Activated CD8-positive, alpha-beta memory T cell treated with anti-CD3 and anti-CD28 coated beads, Interleukin-2, amount 50 U/mL, for 1 hour (primary cell): Measurements from ENCODE around the gene ADISSP.

Source experiments
- DNase-seq: peaks from one replicate; pipeline ENCODE4 v3.0.0-alpha.2; 2020; ENCODE audit errors: extremely low read depth

The ADISSP gene

GRCh38 chr20:3716195-3716834 is 51.2 kb downstream of the ADISSP start:
- DNase-seq, result no peak

- DNase-seq, result no peak
These were observed 53.5 kb downstream of the ADISSP start for GRCh38 chr20:3714092-3714491.

- no peak for DNase-seq
These were observed 55.2 kb downstream of the ADISSP start, which contains the start of gene SIGLEC1 for GRCh38 chr20:3712279-3712873. Gene SIGLEC1, minus strand, starts transcription at chr20:3712600. Its CDS starts 5,472 bp downstream, at chr20:3707128.

GRCh38 chr20:3711484-3711941 is 56.0 kb downstream of the ADISSP start:
- no peak for DNase-seq

GRCh38 chr20:3710703-3711483 is 56.7 kb downstream of the ADISSP start:
- peak; percentile 4 for DNase-seq

- no peak for DNase-seq
These were observed 57.5 kb downstream of the ADISSP start for GRCh38 chr20:3710011-3710466.

- no peak for DNase-seq
These were observed 60.0 kb downstream of the ADISSP start for GRCh38 chr20:3707508-3707899.

GRCh38 chr20:3706774-3707507 is 60.6 kb downstream of the ADISSP start:
- DNase-seq, result no peak

- no peak for DNase-seq
These were observed 61.4 kb downstream of the ADISSP start for GRCh38 chr20:3705970-3706739.

- DNase-seq, result no peak
These were observed 62.0 kb downstream of the ADISSP start for GRCh38 chr20:3705491-3705969.

- DNase-seq, result no peak
These were observed 63.5 kb downstream of the ADISSP start for GRCh38 chr20:3704087-3704486.
